Esophagus muscularis mucosa (tissue), 4 donors: ENCODE measurements around the gene P2RX1. TPM values are rescaled to one million over a fixed set of nuclear protein-coding genes. Genes with fewer than 3 reads are reported as not detected.
"Not testable (repeated sequence)": the region's sequence is repeated elsewhere in the genome, so short reads cannot be mapped to it uniquely, and the experiment has no call there.

Source experiments
- DNase-seq: peaks from one replicate; pipeline ENCODE4 v3.0.0-alpha.2; 2017; ENCODE audit errors: extremely low spot score
- H3K27ac ChIP-seq, 4 donors: fragments of 200-600 bp; sonication (generic); replicated peaks in 1 of 4; 1 replicate in 3 of 4; 2 replicates in 1 of 4; pipeline ENCODE4 v1.5.1; 2016 to 2019; ENCODE audit warnings: mild to moderate bottlenecking in 1 of 4
- H3K27me3 ChIP-seq, 4 donors: fragments of 200-600 bp; sonication (generic); one replicate each; pipeline versions ENCODE4 v1.5.1 to v1.6.0; 2016 to 2019
- H3K36me3 ChIP-seq, 4 donors: fragments of 200-600 bp; sonication (generic); one replicate each; pipeline ENCODE4 v1.5.1; 2016 to 2019
- H3K4me1 ChIP-seq, 4 donors: fragments of 200-600 bp; sonication (generic); one replicate each; pipeline ENCODE4 v1.5.1; 2016 to 2019
- H3K4me3 ChIP-seq, 4 donors: fragments of 200-600 bp; sonication (generic); 1 replicate in 2 of 4; 2 replicates in 2 of 4; pipeline ENCODE4 v1.5.1; 2016 to 2019; ENCODE audit warnings: mild to moderate bottlenecking in 4 of 4, moderate library complexity in 1 of 4
- H3K9me3 ChIP-seq, 4 donors: fragments of 200-600 bp; sonication (generic); 1 replicate in 3 of 4; 2 replicates in 1 of 4; pipeline ENCODE4 v1.5.1; 2016 to 2019
- EP300 ChIP-seq: sonication (generic); formaldehyde crosslinking; IDR thresholded peaks from one replicate; pipeline ENCODE4 v1.6.1; 2017; ENCODE audit warnings: antibody characterized with exemption
- POLR2A ChIP-seq: fragments of 450-650 bp; IDR thresholded peaks from one replicate; pipeline ENCODE4 v1.6.1; 2017; ENCODE audit warnings: antibody characterized with exemption, moderate library complexity, mild to moderate bottlenecking, low read depth
- POLR2AphosphoS5 ChIP-seq, 2 donors: sonication (generic); formaldehyde crosslinking; IDR thresholded peaks; one replicate each; pipeline ENCODE4 v1.6.1; 2017; ENCODE audit warnings: antibody characterized with exemption in 2 of 2
- WGBS: methylation state at CpG from one replicate; pipeline ENCODE4 v1.1.5; 2018; 5-methylcytosine and 5-hydroxymethylcytosine counted together
- intact Hi-C: fragments of 100-400 bp; cut with DNase I; formaldehyde crosslinking; loops from one replicate; pipeline ENCODE4 v1.15.1; 2023
- total RNA-seq, 4 donors: library from RNA; depleted of rRNA; stranded (reverse); fragments of >200 nt; gene quantifications; one replicate each; pipeline versions ENCODE4 v1.1.0 to v1.2.1, GENCODE V29; 2016
- TF ChIP-seq, protein P1 (sequence below), 3 experiments: fragments of 200-600 bp in 2 of 3; fragments of 450-650 bp in 1 of 3; sonication (generic) in 2 of 3; IDR thresholded peaks; one replicate each; pipeline ENCODE4 v1.5.1; 2017 to 2019; ENCODE audit warnings: antibody characterized with exemption in 3 of 3, mild to moderate bottlenecking in 2 of 3, moderate library complexity in 1 of 3

Gene P2RX1
- total RNA-seq, 4 donors from 2014 or later: 3.7 to 26.0 (median 10.2) TPM

- no peak for DNase-seq
- TF ChIP-seq, protein P1, sequence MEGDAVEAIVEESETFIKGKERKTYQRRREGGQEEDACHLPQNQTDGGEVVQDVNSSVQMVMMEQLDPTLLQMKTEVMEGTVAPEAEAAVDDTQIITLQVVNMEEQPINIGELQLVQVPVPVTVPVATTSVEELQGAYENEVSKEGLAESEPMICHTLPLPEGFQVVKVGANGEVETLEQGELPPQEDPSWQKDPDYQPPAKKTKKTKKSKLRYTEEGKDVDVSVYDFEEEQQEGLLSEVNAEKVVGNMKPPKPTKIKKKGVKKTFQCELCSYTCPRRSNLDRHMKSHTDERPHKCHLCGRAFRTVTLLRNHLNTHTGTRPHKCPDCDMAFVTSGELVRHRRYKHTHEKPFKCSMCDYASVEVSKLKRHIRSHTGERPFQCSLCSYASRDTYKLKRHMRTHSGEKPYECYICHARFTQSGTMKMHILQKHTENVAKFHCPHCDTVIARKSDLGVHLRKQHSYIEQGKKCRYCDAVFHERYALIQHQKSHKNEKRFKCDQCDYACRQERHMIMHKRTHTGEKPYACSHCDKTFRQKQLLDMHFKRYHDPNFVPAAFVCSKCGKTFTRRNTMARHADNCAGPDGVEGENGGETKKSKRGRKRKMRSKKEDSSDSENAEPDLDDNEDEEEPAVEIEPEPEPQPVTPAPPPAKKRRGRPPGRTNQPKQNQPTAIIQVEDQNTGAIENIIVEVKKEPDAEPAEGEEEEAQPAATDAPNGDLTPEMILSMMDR (IDR thresholded peaks at IDR 0.05): no peak
- TF ChIP-seq POLR2AphosphoS5 (IDR thresholded peaks at IDR 0.05) (no peak), POLR2A (no peak), EP300 (no peak)
- 80% methylated on average over 1 of the region's 16 CpGs for WGBS
- Histone ChIP-seq H3K4me3 (no peak overlapping the region), H3K36me3 (peaks cover 0 to 25% (median 4%) of the 10 kb centered on the region in 4 donors), H3K27ac (no peak overlapping the region), H3K27me3 (no peaks in the 10 kb centered on the region), H3K9me3 (no peaks in the 10 kb centered on the region), H3K4me1 (peaks cover 0 to 11% (median 10%) of the 10 kb centered on the region in 4 donors)
- intact Hi-C loops: no loop called here
Observed at GRCh38 chr17:3951420-3951819, 35.2 kb upstream of the P2RX1 start.

DNA sequence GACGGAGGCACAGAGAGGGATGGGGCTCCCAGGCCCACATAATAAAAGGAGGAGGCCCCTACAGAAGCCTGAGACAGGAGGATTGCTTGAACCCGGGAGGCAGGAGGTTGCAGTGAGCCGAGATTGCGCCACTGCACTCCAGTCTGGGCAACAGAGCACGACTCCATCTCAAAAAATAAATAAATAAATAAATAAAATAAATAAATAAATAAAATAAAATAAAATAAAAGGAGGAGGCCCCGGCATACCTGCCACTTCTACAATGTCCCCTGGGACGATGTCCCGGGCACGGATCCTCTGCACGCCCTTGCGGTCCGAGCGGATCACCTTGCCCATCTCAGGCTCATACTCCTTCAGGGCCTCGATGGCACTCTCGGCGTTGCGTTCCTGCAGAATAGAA lies 34.7 kb upstream of the P2RX1 start:
- DNase-seq: no peak
- Histone ChIP-seq H3K27me3 (no peaks in the 10 kb centered on the region), H3K4me3 (no peak overlapping the region), H3K36me3 (peaks cover 0 to 25% (median 4%) of the 10 kb centered on the region in 4 donors), H3K27ac (no peak overlapping the region), H3K9me3 (no peaks in the 10 kb centered on the region), H3K4me1 (peaks cover 0 to 11% (median 10%) of the 10 kb centered on the region in 4 donors)
- WGBS: 92% methylated on average over 17 of the region's 17 CpGs
- intact Hi-C loops: no loop called here
- TF ChIP-seq POLR2A: no peak
- TF ChIP-seq, protein P1 (IDR thresholded peaks at IDR 0.05): no peak
- TF ChIP-seq POLR2AphosphoS5 (IDR thresholded peaks at IDR 0.05): no peak
- no peak for TF ChIP-seq EP300

GRCh38 chr17:3950584-3950983 lies 34.3 kb upstream of the P2RX1 start:
- Histone ChIP-seq H3K9me3 (no peaks in the 10 kb centered on the region), H3K4me1 (peaks cover 0 to 11% (median 10%) of the 10 kb centered on the region in 4 donors), H3K27me3 (no peaks in the 10 kb centered on the region), H3K27ac (no peak overlapping the region), H3K36me3 (peaks cover 0 to 25% (median 4%) of the 10 kb centered on the region in 4 donors), H3K4me3 (no peak overlapping the region)
- DNase-seq: no peak
- WGBS: 98% methylated on average over 10 of the region's 12 CpGs
- TF ChIP-seq EP300 (no peak), POLR2A (no peak), POLR2AphosphoS5 (IDR thresholded peaks at IDR 0.05) (no peak)
- TF ChIP-seq, protein P1 (IDR thresholded peaks at IDR 0.05): no peak
- intact Hi-C loops: no loop called here

GRCh38 chr17:3949418-3949817 lies 33.2 kb upstream of the P2RX1 start:
- TF ChIP-seq EP300: no peak
- TF ChIP-seq POLR2AphosphoS5 (IDR thresholded peaks at IDR 0.05): no peak
- TF ChIP-seq, protein P1 (IDR thresholded peaks at IDR 0.05): no peak
- TF ChIP-seq POLR2A: no peak
- Histone ChIP-seq H3K4me3 (no peak overlapping the region), H3K27ac (no peak overlapping the region), H3K27me3 (no peaks in the 10 kb centered on the region), H3K9me3 (no peaks in the 10 kb centered on the region), H3K4me1 (peaks cover 1 to 13% (median 11%) of the 10 kb centered on the region in 4 donors), H3K36me3 (peaks cover 0 to 25% (median 4%) of the 10 kb centered on the region in 4 donors)
- intact Hi-C loops: no loop called here
- DNase-seq: no peak
- 82% methylated on average over 3 of the region's 3 CpGs for WGBS

GRCh38 chr17:3948551-3948950 lies 32.3 kb upstream of the P2RX1 start:
- WGBS: 91% methylated on average over 3 of the region's 3 CpGs
- H3K4me1 ChIP-seq: peaks cover 8 to 21% (median 20%) of the 10 kb centered on the region in 4 donors
- H3K9me3 ChIP-seq, H3K27ac ChIP-seq, intact Hi-C loops, H3K4me3 ChIP-seq, DNase-seq, H3K27me3 ChIP-seq: not testable (repeated sequence)
- H3K36me3 ChIP-seq: peaks cover 0 to 25% (median 4%) of the 10 kb centered on the region in 4 donors
